Left ventricle myocardium inferior (tissue), 1 donor: Measurements from ENCODE around the gene MYOF. TPM values are rescaled to one million over a fixed set of nuclear protein-coding genes. Genes with fewer than 3 reads are reported as not detected.

Source experiments
- DNase-seq: peaks from one replicate; pipeline ENCODE4 v3.0.0-alpha.2; 2020
- H3K27ac ChIP-seq: fragments of 200-600 bp; replicated peaks from 2 replicates; pipeline ENCODE4 v1.8.0; 2021
- H3K27me3 ChIP-seq: fragments of 200-600 bp; 2 replicates; pipeline ENCODE4 v1.8.0; 2021; ENCODE audit warnings: low read depth
- H3K36me3 ChIP-seq: fragments of 200-600 bp; 2 replicates; pipeline ENCODE4 v1.8.0; 2021
- H3K4me1 ChIP-seq: fragments of 200-600 bp; 2 replicates; pipeline ENCODE4 v1.8.0; 2021
- H3K4me3 ChIP-seq: fragments of 200-600 bp; 2 replicates; pipeline ENCODE4 v1.8.0; 2021; ENCODE audit warnings: mild to moderate bottlenecking, moderate library complexity
- H3K9me3 ChIP-seq: fragments of 200-600 bp; replicated peaks from 2 replicates; pipeline ENCODE4 v1.8.0; 2021
- intact Hi-C: fragments of 100-400 bp; cut with micrococcal nuclease; formaldehyde crosslinking; loops from one replicate; pipeline ENCODE4 v1.11.0; 2022
- total RNA-seq: library from RNA; stranded (reverse); fragmentation: NEBNext Ultra II Directional; extraction: Animal tissue kit (Norgen Biotek cat#: 25700); gene quantifications from one replicate; pipeline ENCODE4 v1.2.1, GENCODE V29; 2021
- TF ChIP-seq, protein P1 (sequence below): fragments of 200-600 bp; IDR thresholded peaks from 2 replicates; pipeline ENCODE4 v1.8.0; 2021; ENCODE audit warnings: antibody characterized with exemption, mild to moderate bottlenecking, borderline replicate concordance
- donor health status: DM: no; HTN: yes; CAD: no; lungs with severe emphysema.

MYOF gene
- total RNA-seq, 1 donor from 2014 or later = 43.6 TPM

DNA sequence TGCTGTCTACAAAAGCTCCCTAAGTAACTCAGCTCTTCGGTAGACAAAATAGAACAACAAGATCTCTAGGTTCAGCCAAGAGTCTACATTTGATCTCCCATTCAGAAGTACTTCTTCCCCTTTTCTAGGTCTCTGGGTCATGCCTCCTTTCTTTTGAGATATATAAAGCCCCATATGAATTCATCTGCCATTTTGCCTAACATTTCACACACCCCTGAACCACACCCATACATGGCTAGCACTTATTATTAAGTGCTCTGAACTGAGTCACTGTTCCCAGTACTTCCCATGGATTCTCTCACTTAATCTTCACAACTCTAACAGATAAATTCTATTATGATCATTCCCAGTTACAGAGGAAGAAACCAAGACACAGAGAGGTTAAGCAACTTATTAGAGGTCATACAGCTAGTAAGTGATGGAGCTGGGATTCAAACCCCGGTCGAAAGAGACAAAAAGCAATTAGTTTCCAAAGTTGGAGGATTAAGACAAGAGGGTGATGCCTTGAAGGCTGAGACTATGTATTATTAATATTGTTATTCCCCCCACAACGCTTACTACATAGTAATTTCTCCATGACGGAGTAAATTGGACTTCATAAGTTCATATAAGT is 17.3 kb downstream of the MYOF start:
- TF ChIP-seq, protein P1, sequence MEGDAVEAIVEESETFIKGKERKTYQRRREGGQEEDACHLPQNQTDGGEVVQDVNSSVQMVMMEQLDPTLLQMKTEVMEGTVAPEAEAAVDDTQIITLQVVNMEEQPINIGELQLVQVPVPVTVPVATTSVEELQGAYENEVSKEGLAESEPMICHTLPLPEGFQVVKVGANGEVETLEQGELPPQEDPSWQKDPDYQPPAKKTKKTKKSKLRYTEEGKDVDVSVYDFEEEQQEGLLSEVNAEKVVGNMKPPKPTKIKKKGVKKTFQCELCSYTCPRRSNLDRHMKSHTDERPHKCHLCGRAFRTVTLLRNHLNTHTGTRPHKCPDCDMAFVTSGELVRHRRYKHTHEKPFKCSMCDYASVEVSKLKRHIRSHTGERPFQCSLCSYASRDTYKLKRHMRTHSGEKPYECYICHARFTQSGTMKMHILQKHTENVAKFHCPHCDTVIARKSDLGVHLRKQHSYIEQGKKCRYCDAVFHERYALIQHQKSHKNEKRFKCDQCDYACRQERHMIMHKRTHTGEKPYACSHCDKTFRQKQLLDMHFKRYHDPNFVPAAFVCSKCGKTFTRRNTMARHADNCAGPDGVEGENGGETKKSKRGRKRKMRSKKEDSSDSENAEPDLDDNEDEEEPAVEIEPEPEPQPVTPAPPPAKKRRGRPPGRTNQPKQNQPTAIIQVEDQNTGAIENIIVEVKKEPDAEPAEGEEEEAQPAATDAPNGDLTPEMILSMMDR = no peak
- Histone ChIP-seq H3K27me3 (no peaks in the 10 kb centered on the region), H3K9me3 (no peaks in the 10 kb centered on the region), H3K36me3 (no peaks in the 10 kb centered on the region), H3K27ac (peak overlapping the region; percentile 93), H3K4me1 (peaks cover 75% of the 10 kb centered on the region), H3K4me3 (no peak overlapping the region)
- DNase-seq = no peak
- intact Hi-C loops = no loop called here

DNA sequence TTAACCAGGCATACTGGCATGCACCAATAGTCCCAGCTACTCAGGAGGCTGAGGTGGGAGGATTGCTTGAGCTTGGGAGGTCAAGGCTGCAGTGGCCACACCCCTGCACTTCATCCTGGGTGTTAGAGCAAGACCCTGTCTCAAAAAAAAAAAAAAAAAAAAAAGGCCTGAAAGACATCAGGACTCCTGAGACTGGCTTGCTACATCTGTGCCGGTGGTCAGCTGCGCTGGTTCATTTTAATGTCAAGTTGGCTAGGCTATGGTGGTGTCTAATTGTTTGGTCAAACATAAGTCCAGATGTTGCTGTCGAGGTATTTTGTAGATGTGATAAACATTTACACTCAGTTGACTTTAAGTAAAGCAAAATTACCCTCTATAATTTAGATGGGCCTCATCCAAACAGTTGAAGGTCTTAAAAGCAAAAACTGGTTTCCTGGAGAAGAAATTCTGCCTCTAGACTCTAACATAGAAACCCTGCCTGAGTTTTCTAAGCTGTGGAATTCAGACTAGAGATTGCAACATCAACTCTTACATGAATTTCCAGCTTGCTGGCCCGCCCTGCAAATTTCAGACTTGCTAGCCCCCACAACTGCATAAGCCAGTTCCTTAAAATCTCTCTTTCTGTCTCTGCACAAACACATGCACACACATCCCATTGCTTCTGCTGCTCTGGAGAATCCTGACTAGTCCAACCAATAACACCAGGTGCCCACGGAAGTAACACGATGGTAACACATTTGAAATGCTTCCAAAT is 18.2 kb downstream of the MYOF start:
- H3K4me3 ChIP-seq = no peak overlapping the region
- no peaks in the 10 kb centered on the region for H3K36me3 ChIP-seq
- peaks cover 74% of the 10 kb centered on the region for H3K4me1 ChIP-seq
- no peaks in the 10 kb centered on the region for H3K9me3 ChIP-seq
- no peaks in the 10 kb centered on the region for H3K27me3 ChIP-seq
- TF ChIP-seq, protein P1 = no peak
- no peak for DNase-seq
- intact Hi-C loops = no loop called here
- H3K27ac ChIP-seq = peak overlapping the region; percentile 93

DNA sequence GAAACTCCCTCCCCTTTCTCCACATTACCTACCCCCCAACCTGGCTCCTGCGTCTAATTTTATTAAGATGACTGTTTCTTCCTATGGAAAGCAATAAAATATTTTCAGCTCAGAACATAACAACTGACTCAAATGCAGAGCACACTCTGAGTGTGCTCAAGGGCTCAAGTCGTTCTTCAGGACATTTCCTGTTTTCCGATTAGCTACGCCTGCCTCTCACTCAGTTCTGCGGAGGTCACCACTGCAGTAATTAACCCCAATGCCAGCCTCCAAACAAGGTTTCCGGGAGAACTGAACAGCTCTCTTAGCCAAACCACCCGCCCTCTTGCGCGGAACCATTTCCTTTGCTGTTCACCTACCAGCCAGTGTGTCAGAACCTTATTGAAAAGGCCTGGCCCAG is 19.3 kb downstream of the MYOF start:
- no peaks in the 10 kb centered on the region for H3K36me3 ChIP-seq
- no peak overlapping the region for H3K4me3 ChIP-seq
- TF ChIP-seq, protein P1 = no peak
- H3K9me3 ChIP-seq = no peaks in the 10 kb centered on the region
- peak overlapping the region; percentile 93 for H3K27ac ChIP-seq
- DNase-seq = no peak
- peaks cover 75% of the 10 kb centered on the region for H3K4me1 ChIP-seq
- no peaks in the 10 kb centered on the region for H3K27me3 ChIP-seq
- intact Hi-C loops = no loop called here

DNA sequence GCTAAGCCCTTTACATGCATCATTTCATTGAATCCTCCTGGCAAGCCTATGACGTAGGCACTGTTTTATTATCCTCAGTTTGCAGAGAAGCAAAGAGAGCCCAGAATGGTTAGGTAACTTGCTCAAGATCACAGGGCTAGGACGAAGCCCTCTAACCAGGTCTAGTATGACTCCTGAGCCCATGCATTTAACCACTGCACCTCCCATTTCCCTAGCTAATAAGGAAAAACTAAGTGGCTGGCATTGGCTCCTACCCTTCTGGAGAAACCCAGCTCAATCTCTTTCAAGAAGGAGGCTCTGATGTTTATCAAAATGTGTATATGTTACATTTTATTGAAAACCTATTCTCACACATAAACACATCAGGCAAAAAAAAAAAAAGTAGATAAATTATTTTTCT is 19.8 kb downstream of the MYOF start:
- Histone ChIP-seq H3K27me3 (no peaks in the 10 kb centered on the region), H3K27ac (peak overlapping the region; percentile 93), H3K4me1 (peaks cover 75% of the 10 kb centered on the region), H3K36me3 (no peaks in the 10 kb centered on the region), H3K4me3 (no peak overlapping the region), H3K9me3 (no peaks in the 10 kb centered on the region)
- intact Hi-C loops = no loop called here
- TF ChIP-seq, protein P1 = no peak
- no peak for DNase-seq

DNA sequence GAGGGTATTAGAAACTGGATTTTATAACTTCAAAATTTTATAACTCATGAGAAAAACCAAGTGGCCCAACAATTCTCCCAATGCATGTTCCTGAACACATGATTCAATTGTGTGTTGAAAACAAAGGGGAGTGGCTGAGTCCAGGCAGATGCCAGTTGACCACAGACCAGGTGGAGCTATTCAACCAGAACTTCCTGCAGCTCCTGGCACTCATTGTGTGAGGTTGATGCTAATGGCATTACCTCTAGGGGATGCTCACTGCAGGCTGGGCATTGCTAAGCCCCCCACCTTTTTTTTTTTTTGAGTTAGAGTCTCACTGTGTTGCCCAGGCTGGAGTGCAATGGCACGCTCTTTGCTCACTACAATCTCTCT is 20.3 kb downstream of the MYOF start:
- Histone ChIP-seq H3K4me3 (no peak overlapping the region), H3K27me3 (no peaks in the 10 kb centered on the region), H3K27ac (peak overlapping the region; percentile 93), H3K9me3 (no peaks in the 10 kb centered on the region), H3K4me1 (peaks cover 73% of the 10 kb centered on the region), H3K36me3 (no peaks in the 10 kb centered on the region)
- TF ChIP-seq, protein P1 = no peak
- DNase-seq = no peak
- intact Hi-C loops = no loop called here
